GM13976 (cell line): Measurements from ENCODE around the gene SLC15A5.

Source experiments
- DNase-seq: peaks from one replicate; pipeline ENCODE4 v3.0.0; 2012; ENCODE audit warnings: low spot score
- CTCF ChIP-seq: IDR thresholded peaks from 2 replicates; pipeline ENCODE4 v1.5.1; 2012; ENCODE audit warnings: borderline replicate concordance, mild to moderate bottlenecking; ENCODE audit not compliant: insufficient read depth; ENCODE audit errors: extremely low read depth, missing control alignments, control extremely low read depth
- in situ Hi-C: fragments of 300-500 bp; cut with MboI; formaldehyde crosslinking; loops from one replicate; pipeline ENCODE4 v1.12.0; 2022; ENCODE audit warnings: low sequenced_read_pairs, mixed read lengths, inconsistent platforms; ENCODE audit not compliant: unreplicated experiment

Gene SLC15A5

GRCh38 chr12:16228067-16228466 is 49.4 kb downstream of the SLC15A5 start:
- TF ChIP-seq CTCF = no peak
- in situ Hi-C loops = no loop called here
- no peak for DNase-seq

GRCh38 chr12:16225692-16226091 is 51.8 kb downstream of the SLC15A5 start:
- in situ Hi-C loops = no loop called here
- TF ChIP-seq CTCF = no peak
- DNase-seq = no peak

- in situ Hi-C loops = no loop called here
- no peak for DNase-seq
- no peak for TF ChIP-seq CTCF
Observed at GRCh38 chr12:16224196-16224595, 53.3 kb downstream of the SLC15A5 start.

GRCh38 chr12:16221776-16222175 is 55.7 kb downstream of the SLC15A5 start:
- no peak for DNase-seq
- in situ Hi-C loops = no loop called here
- TF ChIP-seq CTCF = no peak

GRCh38 chr12:16220120-16220519 is 57.4 kb downstream of the SLC15A5 start:
- in situ Hi-C loops = no loop called here

GRCh38 chr12:16218934-16219751 is 58.3 kb downstream of the SLC15A5 start:
- no peak for TF ChIP-seq CTCF
- in situ Hi-C loops = no loop called here
- no peak for DNase-seq

More at GRCh38 chr12:16220120-16220519, 57.4 kb downstream of the SLC15A5 start:
- no peak for DNase-seq
- no peak for TF ChIP-seq CTCF

GRCh38 chr12:16218234-16218633 is 59.3 kb downstream of the SLC15A5 start:
- no peak for TF ChIP-seq CTCF
- no peak for DNase-seq
- in situ Hi-C loops = no loop called here
